Muscle of arm (tissue), 14 donors: ENCODE data around the gene HAS3. TPM values are rescaled to one million over a fixed set of nuclear protein-coding genes. Genes with fewer than 3 reads are reported as not detected.
"Not testable (repeated sequence)": the region's sequence is repeated elsewhere in the genome, so short reads cannot be mapped to it uniquely, and the experiment has no call there.

Source experiments
- DNase-seq: peaks from one replicate; pipeline ENCODE4 v3.0.0-alpha.2; 2013
- long read RNA-seq, 11 donors: transcript quantifications; one replicate each; lab custom pipeline, GENCODE V29; 2026
- polyA plus RNA-seq, 12 donors: library from polyadenylated mRNA; unstranded; fragments of 120-200 nt; gene quantifications; one replicate each; pipeline ENCODE4 v1.2.1, GENCODE V29; 2013; ENCODE audit not compliant: insufficient read length in 12 of 12

The HAS3 gene
- polyA plus RNA-seq = 1 to 10 TPM in 10 of 12 donors, not detected in 2; 1.6 to 5.7 (median 2.4) TPM
- long read RNA-seq, donor 1 = 0 reads
- long read RNA-seq, donor 2 = 0 reads
- long read RNA-seq, donor 3 = 0 reads
- long read RNA-seq, donor 4 = 0 reads
- long read RNA-seq, donor 5 = 0 reads
- long read RNA-seq, donor 6 = 0 reads
- long read RNA-seq, donor 7 = 0 reads
- long read RNA-seq, donor 8, partial matches to known transcripts = 7 of 31 reads
- long read RNA-seq, donor 8, other reads (novel, unspliced or antisense) = 24 of 31 reads
- long read RNA-seq, donor 9, partial matches to known transcripts = 0 of 5 reads
- long read RNA-seq, donor 9, other reads (novel, unspliced or antisense) = 5 of 5 reads
- long read RNA-seq, donor 10, partial matches to known transcripts = 0 of 1 reads
- long read RNA-seq, donor 10, other reads (novel, unspliced or antisense) = 0 of 1 reads
- long read RNA-seq, donor 11 = 0 reads

GRCh38 chr16:69105501-69106361 is at the start of gene HAS3:
TSS of gene HAS3 (plus strand) at chr16:69105653. CDS start at chr16:69109396, 3,743 bp downstream.
- no peak for DNase-seq

- DNase-seq = no peak
Measured at GRCh38 chr16:69055980-69056379, 49.5 kb upstream of the HAS3 start.

- no peak for DNase-seq
Measured at GRCh38 chr16:69056421-69056820, 49.0 kb upstream of the HAS3 start.

GRCh38 chr16:69057400-69058378 is 47.8 kb upstream of the HAS3 start:
- DNase-seq = no peak

- not testable (repeated sequence) for DNase-seq
Measured at GRCh38 chr16:69063491-69063890, 42.0 kb upstream of the HAS3 start.

GRCh38 chr16:69064124-69064763 is 41.2 kb upstream of the HAS3 start:
- DNase-seq = no peak

GRCh38 chr16:69064764-69065313 is 40.6 kb upstream of the HAS3 start:
- no peak for DNase-seq

GRCh38 chr16:69069504-69069903 is 35.9 kb upstream of the HAS3 start:
- no peak for DNase-seq

GRCh38 chr16:69071036-69071435 is 34.4 kb upstream of the HAS3 start:
- no peak for DNase-seq

- DNase-seq = no peak
Measured at GRCh38 chr16:69072640-69072974, 32.8 kb upstream of the HAS3 start.

- DNase-seq = no peak
Measured at GRCh38 chr16:69073181-69073702, 32.2 kb upstream of the HAS3 start.

- no peak for DNase-seq
Measured at GRCh38 chr16:69077251-69077650, 28.2 kb upstream of the HAS3 start.

GRCh38 chr16:69078073-69078472 is 27.4 kb upstream of the HAS3 start:
- no peak for DNase-seq

- DNase-seq = no peak
Measured at GRCh38 chr16:69079697-69080096, 25.8 kb upstream of the HAS3 start.

- DNase-seq = no peak
Measured at GRCh38 chr16:69083306-69083941, 22.0 kb upstream of the HAS3 start.

GRCh38 chr16:69084289-69084688 is 21.2 kb upstream of the HAS3 start:
- DNase-seq = no peak

- DNase-seq = no peak
Measured at GRCh38 chr16:69085032-69085695, 20.3 kb upstream of the HAS3 start.

GRCh38 chr16:69087161-69087581 is 18.3 kb upstream of the HAS3 start:
- no peak for DNase-seq

- no peak for DNase-seq
Measured at GRCh38 chr16:69088684-69089083, 16.8 kb upstream of the HAS3 start.
